K562 (cell line): Measurements from ENCODE around the gene ARHGAP10. TPM values are rescaled to one million over a fixed set of nuclear protein-coding genes. Genes with fewer than 3 reads are reported as not detected.

Experiments used
- ATAC-seq: fragments of 200-7000 bp; cut with Tn5 transposase; 3 replicates; pipeline ENCODE4 v1.9.1; 2020; ENCODE audit warnings: moderate library complexity
- BruUV-seq: library from RNA; stranded (reverse); fragments of 400-500 nt; replicated peaks from 2 replicates; lab custom pipeline; 2021; lab: Mats Ljungman, UMichigan
- CTCF ChIA-PET: fragments of 300-600 bp; formaldehyde crosslinking; extraction: SDS; loops from one replicate; lab custom pipeline; 2021; ENCODE audit warnings: low intra/inter-chr PET ratio; lab: Yijun Ruan, JAX
- POLR2A ChIA-PET: fragments of 300-600, 350-650 bp; sonication (Branson Sonifier 250); formaldehyde crosslinking; extraction: SDS; loops from one replicate; lab custom pipeline; 2021; ENCODE audit warnings: antibody characterized with exemption, inconsistent platforms; lab: Yijun Ruan, JAX
- DNase-seq, 4 experiments: peaks; one replicate each; pipeline versions ENCODE4 v3.0.0 to v3.0.0-alpha.2; 2011 to 2018; ENCODE audit warnings: low spot score in 3 of 4, mixed read lengths in 3 of 4; ENCODE audit errors: extremely low read depth in 1 of 4
- FAIRE-seq: peaks from 2 replicates; lab custom pipeline; 2011; peaks lifted over from hg19 to GRCh38; lab: Jason Lieb, UNC
- H2AFZ ChIP-seq: 2 replicates; pipeline ENCODE4 v1.6.0; 2011; ENCODE audit warnings: low read depth, low read length, control low read depth, inconsistent platforms
- H3K27ac ChIP-seq: fragments of 200-600 bp; 3 replicates; pipeline ENCODE4 v1.8.0; 2011; ENCODE audit warnings: low read depth, mild to moderate bottlenecking, control low read depth, inconsistent platforms, low read length, moderate library complexity, mixed read lengths; ENCODE audit errors: extremely low read depth
- H3K27me3 ChIP-seq, 2 experiments: fragments of 300-600 bp in 1 of 2; 2 replicates in 1 of 2; 3 replicates in 1 of 2; pipeline versions ENCODE4 v1.6.0 to v1.8.0; 2011; ENCODE audit warnings: inconsistent platforms in 2 of 2, low read length in 2 of 2, mild to moderate bottlenecking in 1 of 2, mixed read lengths in 1 of 2, moderate library complexity in 1 of 2; ENCODE audit not compliant: control insufficient read depth in 2 of 2, insufficient read depth in 2 of 2
- H3K36me3 ChIP-seq: fragments of 300-600 bp; 3 replicates; pipeline ENCODE4 v1.8.0; 2011; ENCODE audit warnings: mild to moderate bottlenecking, low read length, inconsistent platforms; ENCODE audit not compliant: control insufficient read depth, insufficient read depth
- H3K4me1 ChIP-seq, 2 experiments: fragments of 200-600 bp in 1 of 2; replicated peaks in 1 of 2; 2 replicates in 1 of 2; 3 replicates in 1 of 2; pipeline versions ENCODE4 v1.5.1 to v1.8.0; 2011; ENCODE audit warnings: inconsistent platforms in 2 of 2, low read length in 2 of 2, mild to moderate bottlenecking in 1 of 2, mixed read lengths in 1 of 2, moderate library complexity in 1 of 2; ENCODE audit not compliant: control insufficient read depth in 2 of 2, insufficient read depth in 2 of 2
- H3K4me2 ChIP-seq: 2 replicates; pipeline ENCODE4 v1.6.1; 2011; ENCODE audit warnings: low read length, control low read depth, inconsistent platforms, mixed read lengths; ENCODE audit not compliant: insufficient read depth
- H3K4me3 ChIP-seq: fragments of 200-600 bp; sonication (generic), shearing (Covaris generic); 2 replicates; pipeline ENCODE4 v1.5.1; 2016; ENCODE audit warnings: control low read depth, inconsistent platforms
- H3K79me2 ChIP-seq: fragments of 200-600 bp; 3 replicates; pipeline ENCODE4 v1.8.0; 2011; ENCODE audit warnings: low read length, inconsistent platforms; ENCODE audit not compliant: control insufficient read depth, insufficient read depth
- H3K9ac ChIP-seq, 2 experiments: 2 replicates each; pipeline versions ENCODE4 v1.6.0 to v1.6.1; 2011; ENCODE audit warnings: low read depth in 2 of 2, low read length in 2 of 2, control low read depth in 1 of 2, inconsistent platforms in 1 of 2, mild to moderate bottlenecking in 1 of 2, mixed read lengths in 1 of 2; ENCODE audit not compliant: insufficient read depth in 1 of 2
- H3K9me1 ChIP-seq: one replicate; pipeline ENCODE4 v1.6.0; 2011; ENCODE audit warnings: inconsistent platforms, mild to moderate bottlenecking, low read length, moderate library complexity; ENCODE audit not compliant: control insufficient read depth, insufficient read depth
- H3K9me3 ChIP-seq: replicated peaks from 2 replicates; pipeline ENCODE4 v1.5.1; 2011; ENCODE audit warnings: low read depth, low read length, inconsistent platforms; ENCODE audit not compliant: control insufficient read depth, insufficient read depth
- H4K20me1 ChIP-seq: replicated peaks from 2 replicates; pipeline ENCODE4 v1.6.1; 2011; ENCODE audit warnings: low read length, inconsistent platforms, mixed read lengths; ENCODE audit not compliant: control insufficient read depth, insufficient read depth
- ASH1L ChIP-seq: fragments of 450-650 bp; IDR thresholded peaks from 2 replicates; pipeline ENCODE4 v1.6.1; 2018; ENCODE audit warnings: borderline replicate concordance, mild to moderate bottlenecking, low read depth; ENCODE audit not compliant: partially characterized antibody
- BRD9 ChIP-seq: fragments of 450-650 bp; IDR thresholded peaks from 2 replicates; pipeline ENCODE4 v1.6.1; 2018; ENCODE audit warnings: low read depth; ENCODE audit not compliant: partially characterized antibody
- CAMTA2 ChIP-seq: fragments of 250-450 bp; sonication (Bioruptor Pico); conservative IDR thresholded peaks from 2 replicates; pipeline ENCODE4 v1.5.1; 2022
- CTCF ChIP-seq, 3 experiments: IDR thresholded peaks in 2 of 3; conservative IDR thresholded peaks in 1 of 3; 2 replicates each; pipeline ENCODE4 v1.5.1; 2011 to 2012; ENCODE audit warnings: low read length in 3 of 3, mild to moderate bottlenecking in 3 of 3, control low read depth in 2 of 3, improper control_type of control experiment in 1 of 3, inconsistent platforms in 1 of 3, low read depth in 1 of 3, mixed read lengths in 1 of 3, moderate library complexity in 1 of 3; ENCODE audit not compliant: insufficient read depth in 2 of 3
- HDAC1 ChIP-seq, 2 experiments: fragments of 450-650 bp; IDR thresholded peaks; 2 replicates each; pipeline ENCODE4 v1.6.1; 2016 to 2017; ENCODE audit warnings: inconsistent platforms in 1 of 2, mild to moderate bottlenecking in 1 of 2, moderate library complexity in 1 of 2
- MAZ ChIP-seq, 2 experiments: fragments of 450-650 bp in 1 of 2; sonication (generic) in 1 of 2; formaldehyde crosslinking; IDR thresholded peaks in 1 of 2; conservative IDR thresholded peaks in 1 of 2; 2 replicates each; pipeline versions ENCODE4 v1.4.0 to v1.5.0; 2020; ENCODE audit warnings: mild to moderate bottlenecking in 1 of 2, missing genetic modification reagents in 1 of 2
- NRF1 ChIP-seq, 2 experiments: fragments of 450-650 bp; IDR thresholded peaks in 1 of 2; conservative IDR thresholded peaks in 1 of 2; 2 replicates each; pipeline ENCODE4 v1.6.1; 2014; ENCODE audit warnings: mild to moderate bottlenecking in 2 of 2
- PHTF2 ChIP-seq: fragments of 250-450 bp; sonication (Bioruptor Pico); IDR thresholded peaks from 2 replicates; pipeline ENCODE4 v1.5.0; 2021; ENCODE audit warnings: mild to moderate bottlenecking
- PURB ChIP-seq: sonication (generic); formaldehyde crosslinking; IDR thresholded peaks from 2 replicates; pipeline ENCODE4 v1.9.0; 2021; ENCODE audit warnings: low read depth, mild to moderate bottlenecking, missing genetic modification reagents
- SNAPC5 ChIP-seq: fragments of 250-450 bp; sonication (Bioruptor Pico); IDR thresholded peaks from 2 replicates; pipeline ENCODE4 v1.8.0; 2021; ENCODE audit warnings: moderate library complexity, mild to moderate bottlenecking, inconsistent platforms
- SP2 ChIP-seq: IDR thresholded peaks from 2 replicates; pipeline ENCODE4 v1.6.1; 2011; ENCODE audit warnings: mild to moderate bottlenecking, low read depth, low read length, moderate library complexity; ENCODE audit not compliant: poor library complexity, severe bottlenecking; ENCODE audit errors: extremely low read depth
- TARDBP ChIP-seq: fragments of 450-650 bp; IDR thresholded peaks from 2 replicates; pipeline ENCODE4 v1.6.1; 2016
- TBP ChIP-seq: optimal IDR thresholded peaks from 2 replicates; pipeline ENCODE3; 2011; ENCODE audit warnings: low read depth, low read length, improper control_type of control experiment
- TSHZ1 ChIP-seq: fragments of 250-450 bp; sonication (Bioruptor Pico); IDR thresholded peaks from 2 replicates; pipeline ENCODE4 v1.4.0; 2020; ENCODE audit warnings: mild to moderate bottlenecking, moderate library complexity
- ZNF408 ChIP-seq: fragments of 250-450 bp; sonication (Bioruptor Pico); IDR thresholded peaks from 2 replicates; pipeline ENCODE4 v1.4.0; 2020; ENCODE audit warnings: low read depth, mild to moderate bottlenecking, moderate library complexity
- ZSCAN29 ChIP-seq: fragments of 450-650 bp; IDR thresholded peaks from 2 replicates; pipeline ENCODE4 v1.6.1; 2017
- WGBS: fragments of 100-300 bp; shearing (Covaris generic); methylation state at CpG from one replicate; pipeline ENCODE4 v1.1.6; 2016; ENCODE audit warnings: low coverage, mixed read lengths; ENCODE audit not compliant: insufficient coverage; ENCODE audit errors: missing lambda C conversion rate; 5-methylcytosine and 5-hydroxymethylcytosine counted together
- in situ Hi-C: fragments of 300-500 bp; cut with MboI; formaldehyde crosslinking; loops from 4 replicates; pipeline ENCODE4 v1.15.0; 2018; ENCODE audit warnings: inconsistent platforms, mixed read lengths
- intact Hi-C: fragments of 100-400 bp; cut with micrococcal nuclease; formaldehyde crosslinking; loops from 2 replicates; pipeline ENCODE4 v1.14.2; 2022
- polyA plus RNA-seq, 8 experiments: library from polyadenylated mRNA; depleted of rRNA in 4 of 8; stranded (reverse) in 5 of 8; unstranded in 3 of 8; fragments of >200 nt; fragmentation: Nextera tagmentation in 2 of 8; fragmentation: Illumina TruSeq in 1 of 8; extraction: Ambion mirVana in 2 of 8; extraction: Trizol in 1 of 8; gene quantifications; 2 replicates each; pipeline versions ENCODE4 v1.2.1 to v1.2.3, GENCODE V29; 2011 to 2014; ENCODE audit warnings: inconsistent platforms in 1 of 8, missing spikeins in 1 of 8
- total RNA-seq, 7 experiments: library from RNA; depleted of rRNA in 6 of 7; stranded (reverse); fragments of >200 nt in 6 of 7; fragmentation: Illumina TruSeq in 2 of 7; extraction: Trizol in 2 of 7; gene quantifications; 2 replicates each; pipeline versions ENCODE4 v1.2.1 to v1.2.3, GENCODE V29; 2011 to 2021; ENCODE audit warnings: low replicate concordance in 1 of 7
- TF ChIP-seq, protein P1 (sequence below): IDR thresholded peaks from 3 replicates; pipeline ENCODE4 v1.6.1; 2011; ENCODE audit warnings: borderline replicate concordance, mild to moderate bottlenecking; ENCODE audit not compliant: insufficient read length, insufficient read depth

Gene ARHGAP10
- total and polyA plus RNA-seq, 9 of the 15 experiments (the other 6 are each of a cell fraction or from before 2014, with no cell fraction given): 0.03 to 0.22 (median 0.06) TPM; not detected in 3

- Histone ChIP-seq H3K36me3 (no peaks in the 10 kb centered on the region), H2AFZ (no peak overlapping the region), H4K20me1 (no peaks in the 10 kb centered on the region), H3K9me3 (no peaks in the 10 kb centered on the region), H3K9me1 (no peaks in the 10 kb centered on the region), H3K27me3 (no peaks in the 10 kb centered on the region), H3K27ac (no peak overlapping the region), H3K9ac (no peak overlapping the region), H3K4me2 (no peak overlapping the region), H3K79me2 (no peaks in the 10 kb centered on the region), H3K4me1 (no peaks in the 10 kb centered on the region), H3K4me3 (no peak overlapping the region)
- no TSS peak for BruUV-seq
- ChIA-PET POLR2A (interaction anchor here (0.6 to 0.9 kb wide), 2 partner anchors 22 to 48 kb away, joined by 3 read pairs; no protein-coding TSS in a partner anchor), CTCF (no interaction called here)
- in situ Hi-C loops: no loop called here
- WGBS: 4% methylated on average over 3 of the region's 3 CpGs
- ATAC-seq: no peak
- no peak for DNase-seq
- intact Hi-C loops: no loop called here
- TF ChIP-seq CAMTA2 (CRISPR knock-in tag) (no peak), PHTF2 (no peak), SNAPC5 (CRISPR knock-in tag) (no peak), MAZ (CRISPR knock-in tag; conservative IDR thresholded peaks at IDR 0.05 in 1 of 2, IDR thresholded peaks at IDR 0.05 in 1 of 2) (no peak), ZSCAN29 (no peak), ZNF408 (CRISPR knock-in tag) (no peak), CTCF (IDR thresholded peaks at IDR 0.05 in 2 of 3, conservative IDR thresholded peaks at IDR 0.05 in 1 of 3; ENCODE audit: insufficient read depth in 2 of 3, low read depth in 1 of 3, low read length in 3 of 3) (no peak), TSHZ1 (CRISPR knock-in tag) (no peak), SP2 (no peak), PURB (CRISPR knock-in tag) (no peak), NRF1 (conservative IDR thresholded peaks at IDR 0.05 in 1 of 2, IDR thresholded peaks at IDR 0.05 in 1 of 2) (no peak), ASH1L (no peak), HDAC1 (IDR thresholded peaks at IDR 0.05) (no peak), TBP (no peak), TARDBP (no peak), BRD9 (no peak)
- TF ChIP-seq, protein P1, sequence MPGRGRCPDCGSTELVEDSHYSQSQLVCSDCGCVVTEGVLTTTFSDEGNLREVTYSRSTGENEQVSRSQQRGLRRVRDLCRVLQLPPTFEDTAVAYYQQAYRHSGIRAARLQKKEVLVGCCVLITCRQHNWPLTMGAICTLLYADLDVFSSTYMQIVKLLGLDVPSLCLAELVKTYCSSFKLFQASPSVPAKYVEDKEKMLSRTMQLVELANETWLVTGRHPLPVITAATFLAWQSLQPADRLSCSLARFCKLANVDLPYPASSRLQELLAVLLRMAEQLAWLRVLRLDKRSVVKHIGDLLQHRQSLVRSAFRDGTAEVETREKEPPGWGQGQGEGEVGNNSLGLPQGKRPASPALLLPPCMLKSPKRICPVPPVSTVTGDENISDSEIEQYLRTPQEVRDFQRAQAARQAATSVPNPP: no peak
- FAIRE-seq: no peak
Observed at GRCh38 chr4:148029781-148030180, 297.9 kb downstream of the ARHGAP10 start.
